LNCAP (cell line): Measurements from ENCODE around the gene BRAT1.

Source experiments
- CTCF ChIP-seq: fragments of 450-650 bp; IDR thresholded peaks from 2 replicates; pipeline ENCODE4 v1.5.1; 2017; ENCODE audit warnings: mild to moderate bottlenecking

BRAT1 gene

GRCh38 chr7:2598154-2598823, 43.0 kb upstream of the BRAT1 start:
- no peak for TF ChIP-seq CTCF

- TF ChIP-seq CTCF = no peak
Measured at GRCh38 chr7:2597273-2597640, 41.9 kb upstream of the BRAT1 start.

GRCh38 chr7:2596464-2597272, 41.3 kb upstream of the BRAT1 start:
- TF ChIP-seq CTCF = no peak

GRCh38 chr7:2595258-2595860, 40.0 kb upstream of the BRAT1 start:
- TF ChIP-seq CTCF = no peak

- no peak for TF ChIP-seq CTCF
Measured at GRCh38 chr7:2594599-2594998, 39.3 kb upstream of the BRAT1 start.

GRCh38 chr7:2593036-2593727, 37.9 kb upstream of the BRAT1 start:
- TF ChIP-seq CTCF = no peak

- no peak for TF ChIP-seq CTCF
Measured at GRCh38 chr7:2592375-2592865, 37.1 kb upstream of the BRAT1 start.
